Loucy (cell line): Measurements from ENCODE around the gene PRR15L.

Source experiments
- H2AFZ ChIP-seq: fragments of 200-600 bp; sonication (generic); 2 replicates; pipeline ENCODE4 v1.6.0; 2016; ENCODE audit warnings: antibody characterized with exemption, mild to moderate bottlenecking, low read length, moderate library complexity
- H3F3A ChIP-seq: fragments of 200-600 bp; 2 replicates; pipeline ENCODE4 v1.6.0; 2016; ENCODE audit warnings: antibody characterized with exemption, low read depth, mild to moderate bottlenecking
- H3K27me3 ChIP-seq: fragments of 200-600 bp; sonication (generic); 2 replicates; pipeline ENCODE4 v1.6.1; 2014; ENCODE audit warnings: low read length, mild to moderate bottlenecking; ENCODE audit not compliant: insufficient read depth, poor library complexity, severe bottlenecking
- H3K36me3 ChIP-seq: fragments of 200-600 bp; sonication (generic); 2 replicates; pipeline ENCODE4 v1.6.1; 2016; ENCODE audit warnings: low read length; ENCODE audit not compliant: insufficient read depth
- H3K4me1 ChIP-seq: fragments of 200-600 bp; sonication (generic); 2 replicates; pipeline ENCODE4 v1.5.1; 2014; ENCODE audit warnings: low read length, mild to moderate bottlenecking; ENCODE audit not compliant: insufficient read depth, poor library complexity, severe bottlenecking
- H3K4me2 ChIP-seq: fragments of 200-600 bp; sonication (generic); 2 replicates; pipeline ENCODE4 v1.6.0; 2014; ENCODE audit warnings: antibody characterized with exemption, low read length, low read depth, mild to moderate bottlenecking; ENCODE audit not compliant: poor library complexity, severe bottlenecking
- H3K4me3 ChIP-seq: fragments of 200-600 bp; sonication (generic); 2 replicates; pipeline ENCODE4 v1.5.1; 2014; ENCODE audit warnings: low read length, mild to moderate bottlenecking, mixed read lengths; ENCODE audit not compliant: poor library complexity, severe bottlenecking
- H3K79me2 ChIP-seq: fragments of 200-600 bp; sonication (generic); 2 replicates; pipeline ENCODE4 v1.6.1; 2014; ENCODE audit warnings: low read length; ENCODE audit not compliant: insufficient read depth
- H3K9ac ChIP-seq: fragments of 200-600 bp; sonication (generic); 2 replicates; pipeline ENCODE4 v1.6.0; 2014; ENCODE audit warnings: mild to moderate bottlenecking, low read depth, low read length, moderate library complexity; ENCODE audit not compliant: poor library complexity, severe bottlenecking
- H3K9me2 ChIP-seq: fragments of 200-600 bp; sonication (generic); replicated peaks from 2 replicates; pipeline ENCODE4 v1.6.1; 2016; ENCODE audit warnings: low read depth, low read length, mixed read lengths
- H3K9me3 ChIP-seq: fragments of 200-600 bp; sonication (generic); 2 replicates; pipeline ENCODE4 v1.6.1; 2014; ENCODE audit warnings: mild to moderate bottlenecking, antibody characterized with exemption, low read length, low read depth; ENCODE audit not compliant: insufficient read depth
- H4K20me1 ChIP-seq: fragments of 200-600 bp; sonication (generic); 2 replicates; pipeline ENCODE4 v1.6.0; 2014; ENCODE audit warnings: antibody characterized with exemption, low read length, mild to moderate bottlenecking; ENCODE audit not compliant: insufficient read depth, poor library complexity, severe bottlenecking
- CTCF ChIP-seq: fragments of 200-600 bp; sonication (generic); conservative IDR thresholded peaks from 2 replicates; pipeline ENCODE4 v1.5.1; 2014; ENCODE audit warnings: mild to moderate bottlenecking, antibody characterized with exemption, low read length
- EZH2phosphoT487 ChIP-seq: fragments of 200-600 bp; IDR thresholded peaks from 2 replicates; pipeline ENCODE4 v1.6.1; 2018; ENCODE audit warnings: antibody characterized with exemption, mild to moderate bottlenecking, moderate library complexity, borderline replicate concordance

PRR15L gene

GRCh38 chr17:47992216-47992615 lies 34.5 kb upstream of the PRR15L start:
- Histone ChIP-seq H2AFZ (no peak overlapping the region), H3K27me3 (no peaks in the 10 kb centered on the region), H3K9me3 (no peaks in the 10 kb centered on the region), H3K9me2 (no peaks in the 10 kb centered on the region), H3K79me2 (no peaks in the 10 kb centered on the region), H4K20me1 (no peaks in the 10 kb centered on the region), H3K36me3 (no peaks in the 10 kb centered on the region), H3K4me3 (no peak overlapping the region), H3F3A (no peaks in the 10 kb centered on the region), H3K9ac (no peak overlapping the region), H3K4me2 (no peak overlapping the region), H3K4me1 (peaks cover 18% of the 10 kb centered on the region)
- no peak for TF ChIP-seq EZH2phosphoT487
- TF ChIP-seq CTCF, result no peak

DNA sequence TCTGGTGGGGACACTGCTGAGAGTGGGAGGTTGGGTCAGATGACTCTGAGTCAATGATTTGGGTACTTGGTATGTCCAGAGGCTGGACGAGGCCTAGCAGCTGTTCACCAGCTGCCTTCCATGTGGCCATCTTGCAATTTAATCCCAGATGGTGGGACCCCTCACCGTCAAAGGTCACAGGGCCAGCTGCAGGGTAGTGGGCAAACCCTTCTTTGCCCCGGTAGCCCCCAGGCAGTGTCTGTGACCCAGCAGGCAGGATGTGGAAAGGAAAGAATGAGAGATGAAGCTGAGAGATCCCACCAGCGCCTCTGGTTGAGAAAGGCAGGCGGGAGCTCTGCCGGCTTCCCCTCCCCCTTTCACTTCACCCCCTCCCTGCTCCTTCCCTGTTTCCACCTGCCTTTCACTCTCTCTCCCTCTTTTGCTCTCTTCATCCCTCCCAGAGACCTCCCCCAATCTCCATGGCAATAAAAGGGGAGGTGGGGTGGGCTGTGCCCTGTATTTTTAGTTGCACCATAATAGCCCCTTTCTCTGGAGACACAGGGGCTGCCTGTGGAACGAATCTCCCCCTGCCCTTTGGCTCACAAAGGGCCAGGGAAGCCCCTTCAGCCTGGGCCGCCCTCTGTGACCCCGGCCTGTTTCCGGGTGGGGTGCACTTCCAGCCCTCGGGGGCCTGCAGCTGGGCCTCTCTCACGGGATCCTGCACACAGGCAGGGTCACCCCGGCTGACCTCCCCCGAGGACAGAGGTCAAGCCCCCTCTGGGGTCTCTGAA lies 33.5 kb upstream of the PRR15L start:
- TF ChIP-seq CTCF (no peak), EZH2phosphoT487 (no peak)
- Histone ChIP-seq H2AFZ (no peak overlapping the region), H3K4me2 (no peak overlapping the region), H3K9me2 (no peaks in the 10 kb centered on the region), H3K27me3 (no peaks in the 10 kb centered on the region), H3K9me3 (no peaks in the 10 kb centered on the region), H3K36me3 (no peaks in the 10 kb centered on the region), H4K20me1 (no peaks in the 10 kb centered on the region), H3K4me3 (no peak overlapping the region), H3F3A (no peaks in the 10 kb centered on the region), H3K9ac (no peak overlapping the region), H3K79me2 (no peaks in the 10 kb centered on the region), H3K4me1 (peaks cover 18% of the 10 kb centered on the region)

GRCh38 chr17:47989700-47990099 lies 32.0 kb upstream of the PRR15L start:
- Histone ChIP-seq H3K9ac (no peak overlapping the region), H3K79me2 (no peaks in the 10 kb centered on the region), H3K4me2 (no peak overlapping the region), H3K4me1 (peaks cover 18% of the 10 kb centered on the region), H3K27me3 (no peaks in the 10 kb centered on the region), H3K36me3 (no peaks in the 10 kb centered on the region), H2AFZ (no peak overlapping the region), H3K4me3 (no peak overlapping the region), H3K9me3 (no peaks in the 10 kb centered on the region), H3K9me2 (no peaks in the 10 kb centered on the region), H3F3A (no peaks in the 10 kb centered on the region), H4K20me1 (no peaks in the 10 kb centered on the region)
- no peak for TF ChIP-seq EZH2phosphoT487
- TF ChIP-seq CTCF, result no peak
